Measurements from ENCODE around the gene NDUFV1.
"Not testable (repeated sequence)": the region's sequence is repeated elsewhere in the genome, so short reads cannot be mapped to it uniquely, and the experiment has no call there.

NDUFV1 gene

GRCh38 chr11:67586568-67587250, 20.0 kb upstream of the NDUFV1 start:
- no peak for DNase-seq

- no peak for DNase-seq
Measured at GRCh38 chr11:67588136-67588503, 18.6 kb upstream of the NDUFV1 start.

- not testable (repeated sequence) for DNase-seq
Measured at GRCh38 chr11:67588899-67589415, 17.8 kb upstream of the NDUFV1 start.

GRCh38 chr11:67592880-67593564, 13.7 kb upstream of the NDUFV1 start:
- no peak for DNase-seq

- no peak for DNase-seq
Measured at GRCh38 chr11:67593565-67593905, 13.2 kb upstream of the NDUFV1 start.

GRCh38 chr11:67594480-67594879, 12.3 kb upstream of the NDUFV1 start:
- DNase-seq: no peak

- no peak for DNase-seq
Measured at GRCh38 chr11:67596753-67597300, 9.9 kb upstream of the NDUFV1 start.

GRCh38 chr11:67597458-67597857, 9.3 kb upstream of the NDUFV1 start:
- DNase-seq: not testable (repeated sequence)

GRCh38 chr11:67597963-67598362, 8.8 kb upstream of the NDUFV1 start:
- DNase-seq: not testable (repeated sequence)

- DNase-seq: no peak
Measured at GRCh38 chr11:67599149-67599548, 7.6 kb upstream of the NDUFV1 start.

GRCh38 chr11:67600324-67601029, 6.3 kb upstream of the NDUFV1 start:
- no peak for DNase-seq

- no peak for DNase-seq
Measured at GRCh38 chr11:67601098-67601497, 5.6 kb upstream of the NDUFV1 start.

- not testable (repeated sequence) for DNase-seq
Measured at GRCh38 chr11:67604119-67604518, 2.6 kb upstream of the NDUFV1 start.

GRCh38 chr11:67604815-67605214, 1.9 kb upstream of the NDUFV1 start:
- no peak for DNase-seq

GRCh38 chr11:67605231-67606011, 1.3 kb upstream of the NDUFV1 start:
- DNase-seq: no peak

GRCh38 chr11:67606093-67606491, 644 bp upstream of the NDUFV1 start:
- no peak for DNase-seq

- DNase-seq: no peak
Measured at GRCh38 chr11:67607507-67607906, 771 bp downstream of the NDUFV1 start.

- DNase-seq: no peak
Measured at GRCh38 chr11:67608486-67608885, 1.8 kb downstream of the NDUFV1 start.

GRCh38 chr11:67609316-67609715, 2.6 kb downstream of the NDUFV1 start:
- no peak for DNase-seq

- no peak for DNase-seq
Measured at GRCh38 chr11:67610302-67610868, 3.6 kb downstream of the NDUFV1 start.

- no peak for DNase-seq
Measured at GRCh38 chr11:67611165-67611564, 4.4 kb downstream of the NDUFV1 start.

Measured in NCI-H2171 (cell line).